K562 (cell line): ENCODE data around the gene IRF4. TPM values are rescaled to one million over a fixed set of nuclear protein-coding genes. Genes with fewer than 3 reads are reported as not detected.
A peak's percentile ranks its signal among the peaks of the same experiment; 100 is the strongest.

ENCODE experiments used
- NCOR1 ChIP-seq: fragments of 450-650 bp; IDR thresholded peaks from 2 replicates; pipeline ENCODE4 v1.6.1; 2016; ENCODE audit warnings: mild to moderate bottlenecking, moderate library complexity
- NR4A1 ChIP-seq, 2 experiments: fragments of 250-450 bp in 1 of 2; fragments of 450-650 bp in 1 of 2; sonication (Bioruptor Pico) in 1 of 2; IDR thresholded peaks; 2 replicates each; pipeline versions ENCODE4 v1.4.0 to v1.6.1; 2016 to 2020; ENCODE audit warnings: mild to moderate bottlenecking in 2 of 2, missing compliant biosample characterization in 1 of 2, missing genetic modification characterization in 1 of 2, moderate library complexity in 1 of 2
- RREB1 ChIP-seq: fragments of 250-450 bp; sonication (Bioruptor Pico); IDR thresholded peaks from 2 replicates; pipeline ENCODE4 v1.4.0; 2020
- polyA plus RNA-seq, 8 experiments: library from polyadenylated mRNA; depleted of rRNA in 4 of 8; stranded (reverse) in 5 of 8; unstranded in 3 of 8; fragments of >200 nt; fragmentation: Nextera tagmentation in 2 of 8; fragmentation: Illumina TruSeq in 1 of 8; extraction: Ambion mirVana in 2 of 8; extraction: Trizol in 1 of 8; gene quantifications; 2 replicates each; pipeline versions ENCODE4 v1.2.1 to v1.2.3, GENCODE V29; 2011 to 2014; ENCODE audit warnings: inconsistent platforms in 1 of 8, missing spikeins in 1 of 8
- total RNA-seq, 7 experiments: library from RNA; depleted of rRNA in 6 of 7; stranded (reverse); fragments of >200 nt in 6 of 7; fragmentation: Illumina TruSeq in 2 of 7; extraction: Trizol in 2 of 7; gene quantifications; 2 replicates each; pipeline versions ENCODE4 v1.2.1 to v1.2.3, GENCODE V29; 2011 to 2021; ENCODE audit warnings: low replicate concordance in 1 of 7

The IRF4 gene
- total and polyA plus RNA-seq, 9 of the 15 experiments (the other 6 are each of a cell fraction or from before 2014, with no cell fraction given) = 0.05 to 0.33 (median 0.09) TPM; not detected in 6

DNA sequence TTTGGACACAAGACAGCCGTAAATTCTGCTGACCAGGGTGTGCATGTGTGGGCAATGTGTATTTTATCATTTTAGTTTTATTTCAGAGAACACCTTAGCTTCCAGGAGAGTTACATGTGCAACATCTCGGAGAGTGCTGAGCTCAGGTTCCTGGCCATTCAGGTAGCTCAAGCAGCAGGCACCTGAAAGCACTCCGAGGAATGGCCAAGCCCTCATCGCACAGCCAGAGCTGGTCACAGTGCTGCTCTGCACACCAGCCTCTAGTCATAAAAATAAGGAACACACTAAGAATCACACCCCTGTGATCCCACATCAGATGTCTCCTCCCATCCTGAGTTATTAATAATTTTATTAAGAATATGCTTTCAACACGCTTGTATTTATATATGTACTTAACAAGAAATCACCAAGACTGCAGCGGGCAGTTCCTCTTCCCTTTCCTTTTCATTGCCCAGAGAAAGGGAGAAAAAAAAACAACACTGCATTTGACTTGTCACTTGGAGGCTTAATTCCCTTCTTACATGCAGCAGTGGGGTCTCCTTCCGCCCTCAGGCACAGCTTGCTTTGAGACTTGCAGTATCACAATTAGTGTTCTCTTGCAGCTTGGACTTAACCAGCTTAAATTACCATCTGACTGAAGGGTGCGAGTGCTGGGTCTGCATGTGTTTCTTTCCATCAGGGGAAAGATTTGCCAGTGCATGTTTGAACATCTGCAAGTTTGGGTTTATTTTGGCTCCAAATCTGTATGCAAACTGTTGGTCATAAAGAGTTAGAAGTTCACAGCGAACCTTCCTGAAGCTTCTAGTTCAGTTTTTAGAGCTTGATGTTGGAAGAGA is 36.0 kb upstream of the IRF4 start (continued):
- 0 out of 2 replicates have a peak, but pooled peaks have one; percentile 20 for TF ChIP-seq RREB1
- TF ChIP-seq NR4A1 (CRISPR knock-in tag; IDR thresholded peaks at IDR 0.05) = no peak
- TF ChIP-seq NR4A1 (tag; IDR thresholded peaks at IDR 0.05) = no peak
- no peak for TF ChIP-seq NCOR1
